Skin epidermis (tissue), 12 donors: ENCODE results near the gene PLXDC2.
A peak's percentile ranks its signal among the peaks of the same experiment; 100 is the strongest.

ENCODE experiments used
- H3K27ac ChIP-seq, 21 experiments: fragments of 200-600 bp; sonication (generic) in 11 of 21; one replicate each; pipeline ENCODE4 v1.5.0; 2020; ENCODE audit warnings: mild to moderate bottlenecking in 3 of 21, inconsistent platforms in 2 of 21, moderate library complexity in 2 of 21
- H3K4me3 ChIP-seq, 7 experiments: fragments of 200-600 bp; sonication (generic) in 2 of 7; one replicate each; pipeline ENCODE4 v1.5.0; 2020; ENCODE audit warnings: inconsistent platforms in 2 of 7, mild to moderate bottlenecking in 2 of 7, moderate library complexity in 1 of 7

The PLXDC2 gene

DNA sequence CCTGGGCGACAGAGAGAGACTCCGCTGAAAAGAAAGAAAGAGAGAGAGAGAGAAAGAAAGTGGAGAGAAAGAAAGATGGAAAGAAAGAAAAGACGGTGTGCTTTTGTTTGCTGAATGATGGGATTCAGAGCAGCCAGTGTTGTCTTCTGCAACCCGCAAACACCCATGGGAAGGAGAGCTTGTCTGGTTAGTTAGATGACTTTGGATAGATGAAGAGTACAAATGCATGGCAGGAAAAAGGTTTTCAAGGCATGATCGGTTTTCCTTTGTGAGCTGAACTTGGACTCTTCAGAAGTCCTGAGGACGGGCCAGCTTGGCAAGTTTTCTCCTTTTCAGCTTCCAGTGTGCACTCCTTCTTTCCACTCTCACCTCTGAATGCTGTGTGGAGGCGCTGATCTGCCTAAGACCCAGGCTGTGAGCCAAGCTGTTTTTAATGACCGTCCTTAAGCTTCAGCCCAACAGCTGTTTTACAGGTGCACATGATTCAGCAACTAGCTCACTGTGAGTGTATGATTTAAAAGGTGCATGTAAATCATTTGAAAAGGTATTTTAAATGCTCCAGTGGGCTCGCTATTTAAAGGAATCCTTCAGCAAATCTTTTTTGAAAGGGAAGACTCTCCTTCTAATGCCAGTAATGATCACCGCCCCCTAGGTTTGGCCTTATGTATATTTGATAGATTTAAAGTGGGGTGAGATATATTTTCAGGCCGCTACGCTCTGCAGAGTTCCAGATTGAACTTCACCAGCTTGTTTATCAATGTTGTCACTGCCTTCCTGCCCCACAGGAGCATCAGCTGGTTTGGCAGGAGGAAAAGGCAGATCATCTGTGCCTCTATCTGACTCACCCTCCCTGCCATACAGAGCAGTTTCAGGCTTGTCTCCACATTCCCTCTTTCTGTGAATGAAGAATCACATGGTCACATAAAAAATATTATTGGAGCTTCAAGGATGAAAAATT lies 115.0 kb downstream of the PLXDC2 start:
- Histone ChIP-seq H3K27ac (peak overlapping the region in 15 of 21 experiments; percentile 6 to 72 (median 42)), H3K4me3 (no peak overlapping the region)

DNA sequence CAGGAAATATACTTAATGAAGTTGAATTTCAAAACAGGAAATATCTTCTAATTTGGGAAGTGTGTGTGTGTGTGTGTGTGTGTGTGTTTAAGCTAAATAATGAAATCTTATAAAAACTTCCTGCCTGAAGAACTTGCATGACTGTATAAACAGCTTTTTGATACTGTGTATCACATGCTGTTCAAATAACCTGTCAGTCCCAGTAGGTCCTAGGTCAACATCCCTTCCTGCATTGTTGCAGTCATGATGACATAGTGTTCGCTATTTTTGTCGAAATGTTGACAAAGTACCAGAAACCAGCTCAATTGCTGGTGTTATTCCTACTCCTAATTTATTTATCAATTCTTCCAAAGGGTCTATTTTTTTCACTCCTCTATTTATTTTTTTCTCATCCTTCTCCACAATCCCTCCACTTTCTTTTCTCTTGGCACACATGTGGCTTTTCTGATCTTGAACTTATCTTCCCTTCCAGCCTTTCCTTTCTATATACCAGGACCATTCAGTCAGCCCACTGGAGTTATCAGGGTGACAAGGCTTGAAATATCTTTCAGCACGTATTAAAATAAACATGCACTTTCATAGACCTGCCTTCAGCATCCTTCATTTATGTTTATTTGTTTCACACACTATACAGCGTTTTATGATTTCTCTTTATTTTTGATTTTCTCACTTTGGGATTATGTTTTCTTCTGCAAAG lies 115.8 kb downstream of the PLXDC2 start:
- H3K4me3 ChIP-seq = no peak overlapping the region
- peak overlapping the region in 12 of 21 experiments; percentile 7 to 72 (median 38) for H3K27ac ChIP-seq

DNA sequence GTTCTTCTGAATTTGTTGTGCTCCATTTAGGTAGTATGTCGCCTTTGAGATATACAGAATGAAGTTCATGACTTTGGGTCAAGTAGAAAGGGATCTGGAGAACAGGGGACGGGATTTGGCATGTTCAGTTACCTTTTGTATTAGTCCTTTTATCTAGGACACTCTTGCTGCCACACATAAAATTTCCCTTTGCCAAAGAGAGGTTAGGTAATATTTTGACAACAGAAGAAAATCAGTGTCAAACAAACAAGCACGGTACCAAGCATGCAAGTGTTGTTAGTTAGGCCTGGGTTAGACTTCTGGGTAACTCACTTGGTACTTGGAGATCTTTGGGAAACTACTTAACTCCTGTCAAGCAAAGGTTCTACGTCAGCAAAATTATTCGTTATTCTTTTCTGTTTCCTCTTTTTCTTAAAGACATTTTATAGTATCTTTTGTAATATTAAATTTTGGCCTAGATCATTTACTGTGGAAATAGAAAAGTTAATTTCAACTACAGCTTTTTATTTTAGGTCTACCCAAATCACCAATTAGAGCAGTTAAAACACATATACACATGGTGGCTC lies 116.7 kb downstream of the PLXDC2 start:
- no peak overlapping the region for H3K4me3 ChIP-seq
- H3K27ac ChIP-seq = peak overlapping the region in 4 of 21 experiments; percentile 11 to 39 (median 30)

- Histone ChIP-seq H3K27ac (peak overlapping the region in 1 of 21 experiments; percentile 31), H3K4me3 (no peak overlapping the region)
These were observed 117.5 kb downstream of the PLXDC2 start for GRCh38 chr10:19933772-19934171.

DNA sequence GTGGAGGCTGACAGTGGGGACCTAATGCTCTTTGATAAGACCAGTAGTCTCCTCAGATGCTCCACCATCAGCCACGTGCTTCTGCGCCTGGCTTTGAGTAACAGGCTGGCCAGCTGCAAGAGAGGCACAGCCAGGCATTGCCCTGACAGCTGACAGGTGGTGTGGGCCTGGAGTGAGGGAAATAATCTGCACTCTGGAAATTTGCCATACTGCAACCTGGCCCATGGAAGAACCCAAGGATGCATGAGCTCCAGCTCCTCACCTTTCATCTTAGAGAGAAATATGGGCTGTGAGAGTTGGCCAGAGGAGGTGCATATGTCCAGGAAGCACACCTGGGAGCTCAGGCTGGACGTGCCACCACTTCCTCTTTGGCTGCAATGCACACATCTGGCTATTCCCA lies 118.9 kb downstream of the PLXDC2 start:
- H3K27ac ChIP-seq = no peak overlapping the region
- H3K4me3 ChIP-seq = no peak overlapping the region

DNA sequence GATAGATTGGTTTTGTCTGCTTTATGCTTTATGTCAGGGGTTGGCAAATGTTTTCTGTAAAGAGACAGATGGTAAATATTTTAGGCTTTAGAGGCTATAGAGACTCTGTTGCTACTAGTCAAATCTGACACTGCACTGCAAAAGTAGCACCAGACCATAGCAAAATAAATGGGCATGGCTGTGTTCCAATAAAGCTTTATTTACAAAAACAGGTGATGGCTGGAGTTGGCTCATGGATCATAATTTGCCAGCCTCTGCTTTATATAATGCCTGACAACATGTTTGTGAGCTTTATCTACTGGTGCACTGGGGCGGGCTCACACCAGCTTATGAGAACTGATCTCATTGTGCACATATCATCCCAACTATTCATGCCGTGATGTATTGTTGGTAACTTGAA lies 120.1 kb downstream of the PLXDC2 start:
- no peak overlapping the region for H3K4me3 ChIP-seq
- H3K27ac ChIP-seq = no peak overlapping the region

DNA sequence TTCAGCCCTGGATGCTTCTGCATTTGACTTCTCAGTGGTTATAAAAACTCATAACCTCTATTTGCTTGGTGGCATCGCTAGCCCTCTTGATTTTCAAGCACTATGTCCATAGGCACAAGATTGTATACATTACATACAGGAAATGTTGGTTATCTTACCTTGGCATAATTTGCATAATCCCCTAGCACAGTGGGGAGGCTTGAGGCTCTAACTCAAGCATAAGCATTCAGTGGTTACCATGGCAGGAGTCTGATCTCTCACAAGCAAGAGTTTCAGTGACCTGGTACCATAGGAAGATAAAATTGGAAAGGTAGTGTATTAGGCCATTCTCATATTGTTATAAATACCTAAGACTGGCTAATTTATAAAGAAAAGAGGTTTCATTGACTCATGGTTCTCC lies 121.8 kb downstream of the PLXDC2 start:
- Histone ChIP-seq H3K4me3 (no peak overlapping the region), H3K27ac (no peak overlapping the region)

- Histone ChIP-seq H3K27ac (no peak overlapping the region), H3K4me3 (no peak overlapping the region)
These were observed 125.1 kb downstream of the PLXDC2 start for GRCh38 chr10:19941206-19941880.

DNA sequence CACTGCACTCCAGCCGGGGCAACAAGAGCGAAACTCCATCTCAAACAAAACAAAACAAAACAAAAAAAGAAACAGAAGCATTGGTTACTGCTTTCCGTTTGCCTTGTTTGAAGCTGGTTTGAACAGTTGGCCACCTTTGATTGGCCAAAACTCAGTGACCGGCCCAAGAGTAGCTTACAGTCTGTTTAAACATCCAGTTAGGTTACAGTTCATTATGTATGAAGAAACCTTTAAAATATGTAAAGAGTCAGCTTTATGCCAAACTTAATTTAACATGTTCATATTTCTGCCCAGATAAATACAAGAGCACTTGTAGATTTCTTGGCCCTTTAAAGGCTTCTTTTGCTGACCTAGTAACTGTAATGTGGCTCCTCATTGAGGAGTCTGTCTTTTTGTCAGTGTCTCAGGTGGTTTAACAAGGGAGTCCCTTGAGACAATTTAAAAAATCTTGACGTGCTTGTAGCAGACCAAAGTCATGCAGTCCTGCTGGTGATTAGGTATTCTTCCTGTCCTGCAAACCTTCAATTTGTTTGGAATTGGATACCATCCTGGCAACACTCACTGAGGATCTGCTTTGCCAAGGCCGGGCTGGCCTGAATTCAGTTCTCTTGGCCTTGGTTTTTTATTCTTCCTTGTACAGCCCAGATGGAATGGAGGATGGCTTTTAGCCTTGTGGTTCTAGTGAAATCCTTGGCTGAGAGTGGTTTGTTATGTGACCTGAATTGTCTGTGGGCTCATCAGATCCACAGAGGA lies 128.9 kb downstream of the PLXDC2 start:
- Histone ChIP-seq H3K27ac (peak overlapping the region in 5 of 21 experiments; percentile 2 to 21 (median 12)), H3K4me3 (no peak overlapping the region)

DNA sequence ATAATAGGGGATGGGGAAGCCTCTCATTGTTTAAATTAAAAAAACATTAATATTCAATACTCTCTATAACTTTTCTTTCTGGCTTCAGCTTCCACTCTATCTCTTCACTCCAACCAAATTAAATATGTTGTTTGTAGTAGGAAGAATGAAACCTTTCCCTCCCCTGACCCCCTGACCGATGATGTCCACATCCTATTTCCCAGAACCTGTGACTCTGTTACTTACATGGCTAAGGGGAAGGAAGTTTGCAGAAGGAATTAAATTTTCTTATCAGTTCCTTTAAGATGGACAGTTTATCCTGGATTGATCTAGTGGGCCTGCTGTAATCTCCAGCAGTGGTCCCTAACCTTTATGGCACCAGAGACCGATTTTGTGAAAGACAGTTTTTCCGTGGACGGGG lies 130.0 kb downstream of the PLXDC2 start:
- H3K4me3 ChIP-seq = no peak overlapping the region
- no peak overlapping the region for H3K27ac ChIP-seq

- H3K27ac ChIP-seq = no peak overlapping the region
- no peak overlapping the region for H3K4me3 ChIP-seq
These were observed 130.6 kb downstream of the PLXDC2 start for GRCh38 chr10:19946791-19947190.

GRCh38 chr10:19947215-19947614 lies 131.0 kb downstream of the PLXDC2 start:
- Histone ChIP-seq H3K27ac (no peak overlapping the region), H3K4me3 (no peak overlapping the region)

DNA sequence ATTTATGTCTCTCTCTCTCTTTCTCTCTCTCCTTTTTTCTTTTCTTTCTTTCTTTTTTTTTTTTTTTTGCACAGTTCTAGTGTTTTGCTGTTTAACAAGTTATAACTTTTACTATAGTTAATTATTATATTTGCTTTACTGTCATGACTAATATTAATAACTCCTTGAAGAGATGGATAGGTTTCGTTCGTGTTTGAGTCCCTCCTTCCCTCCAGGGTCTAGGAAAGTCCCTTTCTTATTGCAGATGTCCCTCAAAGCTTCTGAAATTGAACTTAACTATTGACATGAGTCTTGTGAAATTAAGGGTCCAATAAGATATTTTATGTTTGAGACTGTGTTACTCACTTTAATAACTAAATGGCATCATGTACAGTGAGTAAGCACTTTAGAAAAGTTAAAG lies 131.4 kb downstream of the PLXDC2 start:
- Histone ChIP-seq H3K4me3 (no peak overlapping the region), H3K27ac (no peak overlapping the region)

DNA sequence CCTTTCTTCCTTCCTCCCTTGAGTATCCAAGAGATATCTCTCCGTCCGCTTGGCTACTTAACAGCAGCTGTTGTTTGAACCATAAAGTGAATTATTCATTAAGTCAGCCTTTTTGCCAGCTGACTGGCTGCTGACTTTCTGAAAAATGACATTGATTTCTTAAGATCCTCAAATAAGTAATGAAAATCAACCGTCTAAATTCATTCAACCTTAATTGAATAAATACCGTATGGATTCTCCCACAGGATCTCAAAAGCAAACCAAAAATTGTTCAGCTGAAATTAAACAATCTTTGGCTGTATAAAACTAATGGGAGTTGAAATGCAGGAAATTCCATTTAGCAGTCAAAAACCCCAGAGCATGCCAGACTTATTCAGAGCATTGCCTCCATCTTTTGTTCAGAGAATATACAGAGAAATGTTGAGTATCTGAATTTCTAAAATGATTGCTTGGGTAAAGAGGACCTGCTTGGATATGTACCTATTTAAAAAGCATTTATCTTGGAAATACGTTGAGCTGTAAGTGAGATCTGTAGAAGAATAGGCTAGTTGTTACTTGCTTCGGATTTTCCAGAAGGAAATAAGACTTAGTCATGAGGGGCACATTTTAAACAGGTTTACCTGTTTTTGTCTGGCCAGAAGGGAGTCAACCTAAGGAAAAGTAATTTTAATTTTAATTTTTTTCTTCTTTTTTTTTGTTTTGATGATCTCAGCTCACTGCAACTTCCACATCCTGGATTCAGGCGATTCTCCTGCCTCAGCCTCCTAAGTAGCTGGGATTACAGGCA lies 136.2 kb downstream of the PLXDC2 start:
- H3K4me3 ChIP-seq = no peak overlapping the region
- H3K27ac ChIP-seq = peak overlapping the region in 7 of 21 experiments; percentile 3 to 31 (median 14)

GRCh38 chr10:19954601-19955000 lies 138.4 kb downstream of the PLXDC2 start:
- no peak overlapping the region for H3K27ac ChIP-seq

DNA sequence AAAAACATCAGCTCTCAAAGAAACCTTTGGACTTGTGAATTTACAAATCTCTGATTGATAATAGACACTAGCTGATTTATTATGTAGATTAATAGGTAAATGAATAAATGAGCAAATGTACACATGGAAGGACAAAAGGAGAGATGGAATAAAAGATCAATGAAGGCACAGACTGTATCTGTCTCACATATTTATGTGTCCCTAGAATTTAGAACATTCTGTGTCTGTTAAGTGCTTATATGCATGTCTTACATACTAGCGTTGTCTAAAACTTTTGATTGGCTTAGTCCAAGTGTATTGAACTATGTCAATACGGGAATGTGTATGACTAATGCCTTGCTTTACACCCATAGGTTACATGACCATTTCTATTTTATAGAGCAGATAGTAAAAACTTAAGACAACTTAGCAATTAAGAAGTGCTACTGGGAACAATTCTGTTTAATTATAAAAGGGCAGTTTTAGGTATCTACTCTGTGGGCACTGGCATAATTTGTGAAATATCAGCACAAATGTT lies 140.3 kb downstream of the PLXDC2 start:
- no peak overlapping the region for H3K4me3 ChIP-seq
- no peak overlapping the region for H3K27ac ChIP-seq

More at GRCh38 chr10:19954601-19955000, 138.4 kb downstream of the PLXDC2 start:
- H3K4me3 ChIP-seq = no peak overlapping the region

- Histone ChIP-seq H3K27ac (no peak overlapping the region), H3K4me3 (no peak overlapping the region)
These were observed 142.6 kb downstream of the PLXDC2 start for GRCh38 chr10:19958787-19959186.
